B cell (primary cell): ENCODE measurements around the gene C1orf35. TPM values are rescaled to one million over a fixed set of nuclear protein-coding genes. Genes with fewer than 3 reads are reported as not detected.

Source experiments
- ATAC-seq: fragments of 200-7000 bp; cut with Tn5 transposase; one replicate; pipeline ENCODE4 v1.10.0; 2021; ENCODE audit warnings: low read depth, mild to moderate bottlenecking, moderate number of reproducible peaks, moderate library complexity
- CTCF ChIA-PET: fragments of 350-600 bp; sonication (Branson Sonifier 250); formaldehyde crosslinking; loops from one replicate; lab custom pipeline; 2021; ENCODE audit warnings: antibody characterized with exemption, inconsistent platforms; lab: Charles Lee
- POLR2A ChIA-PET: fragments of 350-600 bp; sonication (Branson Sonifier 250); formaldehyde crosslinking; loops from one replicate; lab custom pipeline; 2021; ENCODE audit warnings: antibody characterized with exemption; lab: Charles Lee
- DNase-seq: peaks from one replicate; pipeline ENCODE4 v3.0.0; 2013
- H2AFZ ChIP-seq: 2 replicates; pipeline ENCODE4 v1.6.1; 2012; ENCODE audit warnings: mild to moderate bottlenecking, low read depth, low read length; ENCODE audit not compliant: insufficient read depth, poor library complexity, severe bottlenecking
- H3K27ac ChIP-seq, 2 donors: 1 replicate in 1 of 2; 2 replicates in 1 of 2; pipeline ENCODE4 v1.5.1; 2012 to 2013; ENCODE audit warnings: low read length in 2 of 2, mild to moderate bottlenecking in 2 of 2, moderate library complexity in 1 of 2
- H3K27me3 ChIP-seq, 4 experiments: fragments of 200-600 bp in 1 of 4; sonication (generic) in 1 of 4; replicated peaks in 1 of 4; 1 replicate in 2 of 4; 2 replicates in 2 of 4; pipeline versions ENCODE4 v1.6.1 to v1.7.0; 2013 to 2016; ENCODE audit warnings: low read length in 3 of 4, mild to moderate bottlenecking in 2 of 4, mixed read lengths in 1 of 4, moderate library complexity in 1 of 4; ENCODE audit not compliant: insufficient read depth in 4 of 4, control insufficient read depth in 3 of 4; ENCODE audit errors: control extremely low read depth in 1 of 4
- H3K36me3 ChIP-seq, 2 experiments: replicated peaks in 1 of 2; 1 replicate in 1 of 2; 2 replicates in 1 of 2; pipeline versions ENCODE4 v1.6.1 to v1.7.1; 2013; ENCODE audit warnings: low read length in 1 of 2; ENCODE audit not compliant: insufficient read depth in 2 of 2, control insufficient read depth in 1 of 2; ENCODE audit errors: control extremely low read depth in 1 of 2, extremely low read depth in 1 of 2
- H3K4me1 ChIP-seq, 2 donors: fragments of 200-600 bp in 1 of 2; sonication (generic) in 1 of 2; 1 replicate in 1 of 2; 2 replicates in 1 of 2; pipeline versions ENCODE4 v1.5.1 to v1.6.1; 2013 to 2017; ENCODE audit warnings: low read length in 2 of 2; ENCODE audit not compliant: control insufficient read depth in 2 of 2, insufficient read depth in 2 of 2
- H3K4me2 ChIP-seq: replicated peaks from 2 replicates; pipeline ENCODE3; 2012; ENCODE audit warnings: mild to moderate bottlenecking, low read depth, low read length; ENCODE audit not compliant: poor library complexity, severe bottlenecking
- H3K4me3 ChIP-seq, 5 experiments: fragments of 200-600 bp in 1 of 5; sonication (generic) in 1 of 5; 1 replicate in 3 of 5; 2 replicates in 2 of 5; pipeline versions ENCODE4 v1.5.1 to v1.7.0; 2011 to 2016; ENCODE audit warnings: low read length in 4 of 5, mild to moderate bottlenecking in 4 of 5, low read depth in 2 of 5, control low read depth in 1 of 5, moderate library complexity in 1 of 5; ENCODE audit not compliant: insufficient read depth in 1 of 5; ENCODE audit errors: control extremely low read depth in 1 of 5, extremely low read depth in 1 of 5
- H3K79me2 ChIP-seq: fragments of 200-600 bp; sonication (generic); one replicate; pipeline ENCODE4 v1.6.0; 2016; ENCODE audit warnings: low read length; ENCODE audit not compliant: control insufficient read depth, insufficient read depth
- H3K9ac ChIP-seq: fragments of 200-600 bp; sonication (generic); 2 replicates; pipeline ENCODE4 v1.6.1; 2017; ENCODE audit warnings: mild to moderate bottlenecking, low read length, moderate library complexity
- H3K9me3 ChIP-seq, 3 donors: one replicate each; pipeline versions ENCODE4 v1.6.1 to v1.7.1; 2013; ENCODE audit warnings: low read length in 2 of 3; ENCODE audit not compliant: control insufficient read depth in 2 of 3, insufficient read depth in 1 of 3; ENCODE audit errors: control extremely low read depth in 1 of 3
- H4K20me1 ChIP-seq: 2 replicates; pipeline ENCODE4 v1.6.0; 2012; ENCODE audit warnings: mild to moderate bottlenecking, low read length; ENCODE audit not compliant: insufficient read depth, control insufficient read depth, poor library complexity, severe bottlenecking
- H3K27ac Mint-ChIP-seq: one replicate; pipeline ENCODE4 v1.8.0; 2021; ENCODE audit warnings: mixed read lengths
- H3K27me3 Mint-ChIP-seq: one replicate; pipeline ENCODE4 v1.8.0; 2021; ENCODE audit warnings: mixed read lengths
- H3K4me1 Mint-ChIP-seq: one replicate; pipeline ENCODE4 v1.8.0; 2021; ENCODE audit warnings: mixed read lengths
- H3K4me3 Mint-ChIP-seq: one replicate; pipeline ENCODE4 v1.8.0; 2021; ENCODE audit warnings: mixed read lengths
- H3K9me3 Mint-ChIP-seq: one replicate; pipeline ENCODE4 v1.8.0; 2022; ENCODE audit warnings: mixed read lengths; ENCODE audit not compliant: insufficient read depth
- EZH2 ChIP-seq: IDR thresholded peaks from 2 replicates; pipeline ENCODE4 v1.6.1; 2012; ENCODE audit warnings: borderline replicate concordance, low read depth, mild to moderate bottlenecking, moderate library complexity, low read length; ENCODE audit not compliant: insufficient read depth, poor library complexity, severe bottlenecking
- WGBS: methylation state at CpG from one replicate; pipeline ENCODE4 v1.1.5; 2013; ENCODE audit warnings: missing lambda C conversion rate; ENCODE audit not compliant: insufficient coverage; 5-methylcytosine and 5-hydroxymethylcytosine counted together
- intact Hi-C: fragments of 100-400 bp; cut with micrococcal nuclease; formaldehyde crosslinking; loops from one replicate; pipeline ENCODE4 v1.10.0; 2022
- polyA plus RNA-seq: library from polyadenylated mRNA; depleted of rRNA; stranded (reverse); fragments of >200 nt; gene quantifications from 2 replicates; pipeline ENCODE4 v1.2.3, GENCODE V29; 2012
- total RNA-seq, 2 donors: library from RNA; stranded (reverse); fragments of 120-200 nt in 1 of 2; gene quantifications; 1 replicate in 1 of 2; 2 replicates in 1 of 2; pipeline versions ENCODE4 v1.2.3 to v1.2.4, GENCODE V29; 2013 to 2022
- TF ChIP-seq, protein P1 (sequence below): fragments of 200-600 bp; IDR thresholded peaks from one replicate; pipeline ENCODE4 v1.8.0; 2022; ENCODE audit warnings: antibody characterized with exemption, mild to moderate bottlenecking

C1orf35 gene
- total and polyA plus RNA-seq, 2 donors (not counting 1 experiment from before 2014, with no cell fraction given), result 24.1 to 41.0 TPM

DNA sequence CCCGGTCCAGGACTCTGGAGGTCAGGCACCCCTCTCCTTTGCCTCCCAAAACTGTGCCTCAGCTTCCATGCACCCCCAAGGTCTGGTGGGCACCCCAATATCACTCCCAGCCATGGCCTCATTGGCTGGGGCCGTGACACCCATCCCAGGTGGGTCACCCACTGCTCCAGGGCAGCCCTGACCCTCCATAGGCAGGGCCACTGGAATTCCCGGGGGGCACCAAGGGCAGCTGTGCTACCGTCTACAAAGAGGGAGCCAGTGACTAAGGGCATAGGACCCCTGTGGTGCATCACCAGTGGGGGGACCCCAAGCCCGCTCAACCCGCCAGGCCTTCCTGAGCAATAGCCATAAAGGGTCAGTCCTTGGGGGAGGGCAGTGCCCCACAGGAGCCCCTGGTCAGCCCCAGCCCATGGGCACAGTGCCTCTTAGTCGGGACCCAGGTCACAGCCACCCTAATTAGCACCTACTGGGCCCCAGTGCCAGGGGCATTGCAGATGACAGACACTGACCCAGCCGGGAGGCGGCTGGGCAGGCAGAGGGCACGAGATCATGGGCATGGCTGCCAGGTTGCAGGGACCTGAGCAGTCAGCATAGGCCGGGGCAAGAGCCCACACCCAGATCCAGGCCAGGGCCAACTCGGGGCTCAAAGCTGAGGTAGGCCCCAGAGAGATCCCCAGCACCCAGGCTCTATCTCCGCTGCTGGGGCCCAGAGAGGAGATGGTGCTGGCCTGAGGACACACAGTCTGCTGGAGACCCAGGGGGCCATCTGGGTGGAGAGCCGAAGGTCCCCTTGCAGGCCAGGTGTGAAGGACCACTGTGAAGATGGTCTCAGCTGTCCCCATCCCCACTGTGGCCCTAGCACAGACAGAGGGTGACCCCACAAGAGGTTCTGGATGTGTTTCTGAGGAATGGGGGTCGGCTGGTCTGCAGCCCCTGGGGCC lies 39.6 kb downstream of the C1orf35 start:
- Histone ChIP-seq H3K79me2 (no peaks in the 10 kb centered on the region), H3K27ac (no peak overlapping the region), H4K20me1 (no peaks in the 10 kb centered on the region), H3K4me2 (no peak overlapping the region), H3K9me3 (peaks cover 0 to 46% (median 0%) of the 10 kb centered on the region in 3 donors), H2AFZ (no peak overlapping the region), H3K9ac (no peak overlapping the region), H3K4me3 (no peak overlapping the region), H3K36me3 (no peaks in the 10 kb centered on the region), H3K27me3 (peaks cover 0 to 99% (median 52%) of the 10 kb centered on the region in 4 experiments), H3K4me1 (peaks cover 23 to 35% of the 10 kb centered on the region in 2 donors)
- no peak for TF ChIP-seq EZH2
- TF ChIP-seq, protein P1, sequence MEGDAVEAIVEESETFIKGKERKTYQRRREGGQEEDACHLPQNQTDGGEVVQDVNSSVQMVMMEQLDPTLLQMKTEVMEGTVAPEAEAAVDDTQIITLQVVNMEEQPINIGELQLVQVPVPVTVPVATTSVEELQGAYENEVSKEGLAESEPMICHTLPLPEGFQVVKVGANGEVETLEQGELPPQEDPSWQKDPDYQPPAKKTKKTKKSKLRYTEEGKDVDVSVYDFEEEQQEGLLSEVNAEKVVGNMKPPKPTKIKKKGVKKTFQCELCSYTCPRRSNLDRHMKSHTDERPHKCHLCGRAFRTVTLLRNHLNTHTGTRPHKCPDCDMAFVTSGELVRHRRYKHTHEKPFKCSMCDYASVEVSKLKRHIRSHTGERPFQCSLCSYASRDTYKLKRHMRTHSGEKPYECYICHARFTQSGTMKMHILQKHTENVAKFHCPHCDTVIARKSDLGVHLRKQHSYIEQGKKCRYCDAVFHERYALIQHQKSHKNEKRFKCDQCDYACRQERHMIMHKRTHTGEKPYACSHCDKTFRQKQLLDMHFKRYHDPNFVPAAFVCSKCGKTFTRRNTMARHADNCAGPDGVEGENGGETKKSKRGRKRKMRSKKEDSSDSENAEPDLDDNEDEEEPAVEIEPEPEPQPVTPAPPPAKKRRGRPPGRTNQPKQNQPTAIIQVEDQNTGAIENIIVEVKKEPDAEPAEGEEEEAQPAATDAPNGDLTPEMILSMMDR, result no peak
- Mint-ChIP-seq H3K4me3 (no peak overlapping the region), H3K27ac (no peak overlapping the region), H3K9me3 (no peaks in the 10 kb centered on the region), H3K4me1 (peaks cover 10% of the 10 kb centered on the region), H3K27me3 (peaks cover 15% of the 10 kb centered on the region)
- POLR2A ChIA-PET, result no interaction called here
- DNase-seq (no peak), ATAC-seq (no peak)
- 89% methylated on average over 14 of the region's 15 CpGs for WGBS
- CTCF ChIA-PET, result no interaction called here
- intact Hi-C loops, result no loop called here

GRCh38 chr1:228062812-228063211 lies 40.3 kb downstream of the C1orf35 start:
- Histone ChIP-seq H3K4me2 (no peak overlapping the region), H3K79me2 (no peaks in the 10 kb centered on the region), H3K27ac (no peak overlapping the region), H3K9me3 (peaks cover 0 to 52% (median 0%) of the 10 kb centered on the region in 3 donors), H3K4me3 (no peak overlapping the region), H3K9ac (no peak overlapping the region), H2AFZ (no peak overlapping the region), H3K27me3 (peaks cover 0 to 94% (median 52%) of the 10 kb centered on the region in 4 experiments), H3K4me1 (peaks cover 23 to 35% of the 10 kb centered on the region in 2 donors), H4K20me1 (no peaks in the 10 kb centered on the region), H3K36me3 (no peaks in the 10 kb centered on the region)
- Mint-ChIP-seq H3K4me1 (peaks cover 10% of the 10 kb centered on the region), H3K27me3 (peaks cover 21% of the 10 kb centered on the region), H3K4me3 (no peak overlapping the region), H3K9me3 (no peaks in the 10 kb centered on the region), H3K27ac (no peak overlapping the region)
- ATAC-seq (no peak), DNase-seq (no peak)
- ChIA-PET CTCF (no interaction called here), POLR2A (no interaction called here)
- TF ChIP-seq, protein P1, result no peak
- no peak for TF ChIP-seq EZH2
- intact Hi-C loops, result no loop called here
- 65% methylated on average over 4 of the region's 4 CpGs for WGBS
